HAP-1 (cell line): ENCODE data around the gene CMTM7.
"Not testable (repeated sequence)": the region's sequence is repeated elsewhere in the genome, so short reads cannot be mapped to it uniquely, and the experiment has no call there.

Source experiments
- DNase-seq, 2 experiments: peaks; one replicate each; pipeline ENCODE4 v3.0.0-alpha.2; 2016 to 2020; ENCODE audit warnings: low spot score in 2 of 2
- H3K27me3 ChIP-seq: fragments of 250-450 bp; sonication (Bioruptor Pico); 2 replicates; pipeline ENCODE4 v1.5.1; 2020; ENCODE audit warnings: low read depth, mild to moderate bottlenecking, moderate library complexity
- H3K36me3 ChIP-seq: fragments of 250-450 bp; sonication (Bioruptor Pico); replicated peaks from 2 replicates; pipeline ENCODE4 v1.5.1; 2020; ENCODE audit warnings: mild to moderate bottlenecking
- H3K4me1 ChIP-seq: fragments of 250-450 bp; sonication (Bioruptor Pico); 2 replicates; pipeline ENCODE4 v1.5.1; 2020; ENCODE audit warnings: mild to moderate bottlenecking
- H3K4me3 ChIP-seq: fragments of 250-450 bp; sonication (Bioruptor Pico); 2 replicates; pipeline ENCODE4 v1.5.1; 2020; ENCODE audit warnings: mild to moderate bottlenecking, moderate library complexity
- H3K9me3 ChIP-seq: fragments of 250-450 bp; sonication (Bioruptor Pico); 2 replicates; pipeline ENCODE4 v1.5.1; 2020; ENCODE audit warnings: mild to moderate bottlenecking, moderate library complexity
- in situ Hi-C: fragments of 300-500 bp; cut with MboI; formaldehyde crosslinking; loops from 3 replicates; pipeline ENCODE4 v1.14.3; 2020; ENCODE audit warnings: low sequenced_read_pairs, inconsistent platforms, mixed read lengths

CMTM7 gene

GRCh38 chr3:32372213-32372490 lies 19.5 kb upstream of the CMTM7 start:
- in situ Hi-C loops: no loop called here
- Histone ChIP-seq H3K36me3 (no peaks in the 10 kb centered on the region), H3K27me3 (no peaks in the 10 kb centered on the region), H3K9me3 (no peaks in the 10 kb centered on the region), H3K4me1 (no peaks in the 10 kb centered on the region), H3K4me3 (no peak overlapping the region)
- no peak for DNase-seq

- Histone ChIP-seq H3K36me3 (no peaks in the 10 kb centered on the region), H3K4me1 (peaks cover 8% of the 10 kb centered on the region), H3K9me3 (no peaks in the 10 kb centered on the region), H3K4me3 (no peak overlapping the region), H3K27me3 (no peaks in the 10 kb centered on the region)
- in situ Hi-C loops: no loop called here
- no peak for DNase-seq
Observed at GRCh38 chr3:32373276-32373675, 18.4 kb upstream of the CMTM7 start.

GRCh38 chr3:32373844-32374243 lies 17.8 kb upstream of the CMTM7 start:
- H3K36me3 ChIP-seq: no peaks in the 10 kb centered on the region
- in situ Hi-C loops: no loop called here
- H3K27me3 ChIP-seq: no peaks in the 10 kb centered on the region
- no peak overlapping the region for H3K4me3 ChIP-seq
- H3K9me3 ChIP-seq: no peaks in the 10 kb centered on the region
- H3K4me1 ChIP-seq: peaks cover 13% of the 10 kb centered on the region
- peak in 1 of 2 experiments; percentile 50 for DNase-seq

GRCh38 chr3:32374788-32375595 lies 16.7 kb upstream of the CMTM7 start:
- Histone ChIP-seq H3K36me3 (no peaks in the 10 kb centered on the region), H3K4me3 (no peak overlapping the region), H3K27me3 (no peaks in the 10 kb centered on the region), H3K9me3 (no peaks in the 10 kb centered on the region), H3K4me1 (peaks cover 25% of the 10 kb centered on the region)
- DNase-seq: peak; percentile 65 to 82
- in situ Hi-C loops: no loop called here

- Histone ChIP-seq H3K4me3 (no peak overlapping the region), H3K27me3 (no peaks in the 10 kb centered on the region), H3K36me3 (no peaks in the 10 kb centered on the region), H3K4me1 (peaks cover 30% of the 10 kb centered on the region), H3K9me3 (no peaks in the 10 kb centered on the region)
- DNase-seq: no peak
- in situ Hi-C loops: no loop called here
Observed at GRCh38 chr3:32375596-32375930, 16.1 kb upstream of the CMTM7 start.

- Histone ChIP-seq H3K36me3 (no peaks in the 10 kb centered on the region), H3K4me1 (peaks cover 32% of the 10 kb centered on the region), H3K27me3 (no peaks in the 10 kb centered on the region), H3K9me3 (no peaks in the 10 kb centered on the region), H3K4me3 (no peak overlapping the region)
- no peak for DNase-seq
- in situ Hi-C loops: no loop called here
Observed at GRCh38 chr3:32376115-32376514, 15.5 kb upstream of the CMTM7 start.

- Histone ChIP-seq H3K36me3 (no peaks in the 10 kb centered on the region), H3K9me3 (no peaks in the 10 kb centered on the region), H3K4me3 (no peak overlapping the region), H3K27me3 (no peaks in the 10 kb centered on the region), H3K4me1 (peaks cover 36% of the 10 kb centered on the region)
- peak in 1 of 2 experiments; percentile 16 for DNase-seq
- in situ Hi-C loops: no loop called here
Observed at GRCh38 chr3:32379831-32380500, 11.7 kb upstream of the CMTM7 start.

GRCh38 chr3:32381922-32382321 lies 9.7 kb upstream of the CMTM7 start:
- Histone ChIP-seq H3K4me1 (peaks cover 36% of the 10 kb centered on the region), H3K9me3 (no peaks in the 10 kb centered on the region), H3K4me3 (no peak overlapping the region), H3K27me3 (no peaks in the 10 kb centered on the region), H3K36me3 (no peaks in the 10 kb centered on the region)
- peak in 1 of 2 experiments; percentile 37 for DNase-seq
- in situ Hi-C loops: no loop called here

- no peaks in the 10 kb centered on the region for H3K27me3 ChIP-seq
- no peak overlapping the region for H3K4me3 ChIP-seq
- H3K4me1 ChIP-seq: peaks cover 29% of the 10 kb centered on the region
- no peaks in the 10 kb centered on the region for H3K9me3 ChIP-seq
- no peak for DNase-seq
- in situ Hi-C loops: no loop called here
- H3K36me3 ChIP-seq: no peaks in the 10 kb centered on the region
Observed at GRCh38 chr3:32383136-32383711, 8.4 kb upstream of the CMTM7 start.

GRCh38 chr3:32384938-32385337 lies 6.7 kb upstream of the CMTM7 start:
- Histone ChIP-seq H3K27me3 (no peaks in the 10 kb centered on the region), H3K36me3 (no peaks in the 10 kb centered on the region), H3K9me3 (no peaks in the 10 kb centered on the region), H3K4me1 (peaks cover 12% of the 10 kb centered on the region), H3K4me3 (no peak overlapping the region)
- in situ Hi-C loops: no loop called here
- DNase-seq: no peak

GRCh38 chr3:32387512-32387911 lies 4.1 kb upstream of the CMTM7 start:
- Histone ChIP-seq H3K27me3 (no peaks in the 10 kb centered on the region), H3K4me1 (peaks cover 3% of the 10 kb centered on the region; the same call in 1 of the 2 replicates), H3K9me3 (no peaks in the 10 kb centered on the region), H3K4me3 (no peak overlapping the region), H3K36me3 (peaks cover 6% of the 10 kb centered on the region; the same call in 1 of the 2 replicates)
- DNase-seq: no peak
- in situ Hi-C loops: no loop called here

- H3K36me3 ChIP-seq, DNase-seq, H3K9me3 ChIP-seq, H3K27me3 ChIP-seq, H3K4me3 ChIP-seq, H3K4me1 ChIP-seq, in situ Hi-C loops: not testable (repeated sequence)
Observed at GRCh38 chr3:32389577-32389976, 2.1 kb upstream of the CMTM7 start.

- Histone ChIP-seq H3K27me3 (no peaks in the 10 kb centered on the region), H3K4me1 (peaks cover 8% of the 10 kb centered on the region), H3K4me3 (peak overlapping the region; percentile 71), H3K9me3 (no peaks in the 10 kb centered on the region), H3K36me3 (peaks cover 6% of the 10 kb centered on the region; the same call in 1 of the 2 replicates)
- in situ Hi-C loops: no loop called here
- DNase-seq: peak in 1 of 2 experiments; percentile 53
Observed at GRCh38 chr3:32392536-32393302, 1.1 kb downstream of the CMTM7 start.

- DNase-seq: no peak
- Histone ChIP-seq H3K27me3 (no peaks in the 10 kb centered on the region), H3K36me3 (peaks cover 6% of the 10 kb centered on the region; the same call in 1 of the 2 replicates), H3K4me3 (no peak overlapping the region), H3K9me3 (no peaks in the 10 kb centered on the region), H3K4me1 (peaks cover 15% of the 10 kb centered on the region)
- in situ Hi-C loops: no loop called here
Observed at GRCh38 chr3:32395496-32395895, 3.8 kb downstream of the CMTM7 start.
